SK-N-SH (cell line): Measurements from ENCODE around the gene SSNA1. TPM values are rescaled to one million over a fixed set of nuclear protein-coding genes. Genes with fewer than 3 reads are reported as not detected.

Experiments
- CTCF ChIA-PET: fragments of 300-600, 350-600 bp; formaldehyde crosslinking; extraction: SDS; loops from one replicate; lab custom pipeline; 2021; lab: Yijun Ruan, JAX
- POLR2A ChIA-PET: fragments of 350-600 bp; sonication (Branson Sonifier 250); formaldehyde crosslinking; extraction: SDS; loops from one replicate; lab custom pipeline; 2020; ENCODE audit warnings: antibody characterized with exemption, inconsistent platforms; lab: Yijun Ruan, JAX
- DNase-seq: peaks from one replicate; pipeline ENCODE4 v3.0.0; 2012
- H2AFZ ChIP-seq: fragments of 200-600 bp; sonication (generic); 2 replicates; pipeline ENCODE4 v1.8.1; 2016; ENCODE audit warnings: antibody characterized with exemption, mild to moderate bottlenecking, low read depth
- H3F3A ChIP-seq: fragments of 200-600 bp; sonication (generic); replicated peaks from 2 replicates; pipeline ENCODE3; 2016; ENCODE audit warnings: antibody characterized with exemption, mild to moderate bottlenecking; ENCODE audit not compliant: insufficient read depth
- H3K27ac ChIP-seq, 2 experiments: fragments of 200-500 bp in 1 of 2; fragments of 200-600 bp in 1 of 2; sonication (Bioruptor generic) in 1 of 2; sonication (generic), shearing (Covaris generic) in 1 of 2; 2 replicates each; pipeline versions ENCODE4 v1.5.1 to v1.6.1; 2014 to 2016; ENCODE audit warnings: low read depth in 2 of 2, inconsistent platforms in 1 of 2, low read length in 1 of 2, mild to moderate bottlenecking in 1 of 2, mixed read lengths in 1 of 2
- H3K27me3 ChIP-seq: fragments of 200-600 bp; sonication (generic), shearing (Covaris generic); 2 replicates; pipeline ENCODE4 v1.6.1; 2016; ENCODE audit warnings: mixed run types; ENCODE audit not compliant: insufficient read depth
- H3K36me3 ChIP-seq, 2 experiments: fragments of 200-500 bp in 1 of 2; fragments of 200-600 bp in 1 of 2; sonication (Bioruptor generic) in 1 of 2; sonication (generic) in 1 of 2; replicated peaks in 1 of 2; 2 replicates each; pipeline versions ENCODE3 to v1.5.1; 2014 to 2016; ENCODE audit warnings: low read length in 1 of 2, mild to moderate bottlenecking in 1 of 2; ENCODE audit not compliant: insufficient read depth in 2 of 2, control insufficient read depth in 1 of 2
- H3K4me1 ChIP-seq, 2 experiments: fragments of 200-500 bp in 1 of 2; fragments of 200-600 bp in 1 of 2; sonication (Bioruptor generic) in 1 of 2; sonication (generic), shearing (Covaris generic) in 1 of 2; 2 replicates each; pipeline versions ENCODE4 v1.5.1 to v1.6.1; 2014 to 2016; ENCODE audit warnings: low read depth in 1 of 2, low read length in 1 of 2, mixed run types in 1 of 2; ENCODE audit not compliant: insufficient read depth in 2 of 2, control insufficient read depth in 1 of 2
- H3K4me2 ChIP-seq: fragments of 200-600 bp; sonication (generic), shearing (Covaris generic); 2 replicates; pipeline ENCODE4 v1.6.1; 2017; ENCODE audit warnings: mixed run types
- H3K4me3 ChIP-seq, 2 experiments: fragments of 200-500 bp in 1 of 2; fragments of 200-600 bp in 1 of 2; sonication (Bioruptor generic) in 1 of 2; sonication (generic), shearing (Covaris generic) in 1 of 2; 2 replicates each; pipeline versions ENCODE4 v1.5.1 to v1.8.1; 2014 to 2016; ENCODE audit warnings: low read depth in 2 of 2, inconsistent platforms in 1 of 2, low read length in 1 of 2, mild to moderate bottlenecking in 1 of 2, mixed read lengths in 1 of 2, moderate library complexity in 1 of 2
- H3K79me2 ChIP-seq: fragments of 200-600 bp; sonication (generic); 2 replicates; pipeline ENCODE4 v1.8.1; 2017; ENCODE audit warnings: mild to moderate bottlenecking; ENCODE audit not compliant: insufficient read depth
- H3K9ac ChIP-seq: fragments of 200-600 bp; sonication (generic); 2 replicates; pipeline ENCODE4 v1.6.1; 2017; ENCODE audit warnings: mixed run types
- H3K9me2 ChIP-seq: fragments of 200-600 bp; sonication (generic); 2 replicates; pipeline ENCODE4 v1.6.1; 2017; ENCODE audit warnings: mixed run types
- H3K9me3 ChIP-seq: fragments of 200-600 bp; sonication (generic); 2 replicates; pipeline ENCODE4 v1.6.1; 2017; ENCODE audit warnings: mixed run types, mild to moderate bottlenecking, moderate library complexity
- H4K20me1 ChIP-seq: fragments of 200-600 bp; sonication (generic); 2 replicates; pipeline ENCODE4 v1.6.1; 2017; ENCODE audit warnings: mild to moderate bottlenecking, mixed run types; ENCODE audit not compliant: insufficient read depth
- CHD2 ChIP-seq: fragments of 150-350 bp; IDR thresholded peaks from 2 replicates; pipeline ENCODE4 v1.6.1; 2018; ENCODE audit warnings: low read length; ENCODE audit not compliant: partially characterized antibody
- ELF1 ChIP-seq: IDR thresholded peaks from 2 replicates; pipeline ENCODE4 v1.4.0; 2012
- EP300 ChIP-seq, 2 experiments: IDR thresholded peaks; 2 replicates each; pipeline versions ENCODE4 v1.4.0 to v1.6.1; 2012; ENCODE audit warnings: borderline replicate concordance in 1 of 2, low read depth in 1 of 2, low read length in 1 of 2
- EZH2phosphoT487 ChIP-seq: fragments of 200-600 bp; sonication (generic); IDR thresholded peaks from 2 replicates; pipeline ENCODE4 v1.6.1; 2017; ENCODE audit warnings: low read depth, mixed run types, mild to moderate bottlenecking, antibody characterized with exemption, moderate library complexity, borderline replicate concordance
- GABPA ChIP-seq: IDR thresholded peaks from 2 replicates; pipeline ENCODE4 v1.4.0; 2012; ENCODE audit warnings: low read depth, mild to moderate bottlenecking
- JUND ChIP-seq: IDR thresholded peaks from 2 replicates; pipeline ENCODE4 v1.4.0; 2012
- MXI1 ChIP-seq: IDR thresholded peaks from 2 replicates; pipeline ENCODE4 v1.6.1; 2012; ENCODE audit warnings: mild to moderate bottlenecking, low read depth, low read length, improper control_type of control experiment
- NFIC ChIP-seq: IDR thresholded peaks from 2 replicates; pipeline ENCODE4 v1.4.0; 2012; ENCODE audit warnings: borderline replicate concordance
- NRF1 ChIP-seq: IDR thresholded peaks from 2 replicates; pipeline ENCODE4 v1.6.1; 2012; ENCODE audit warnings: low read depth, mild to moderate bottlenecking, low read length
- RCOR1 ChIP-seq: fragments of 150-350 bp; IDR thresholded peaks from 2 replicates; pipeline ENCODE4 v1.6.1; 2017; ENCODE audit warnings: antibody characterized with exemption, low read length
- RFX5 ChIP-seq: IDR thresholded peaks from 2 replicates; pipeline ENCODE4 v1.6.1; 2012; ENCODE audit warnings: mild to moderate bottlenecking, improper control_type of control experiment, low read length
- RXRA ChIP-seq: IDR thresholded peaks from 2 replicates; pipeline ENCODE4 v1.4.0; 2012; ENCODE audit warnings: low read depth, mild to moderate bottlenecking, borderline replicate concordance
- TCF12 ChIP-seq: IDR thresholded peaks from 2 replicates; pipeline ENCODE4 v1.4.0; 2012
- TEAD4 ChIP-seq: IDR thresholded peaks from 2 replicates; pipeline ENCODE4 v1.4.0; 2012; ENCODE audit warnings: mild to moderate bottlenecking, borderline replicate concordance; ENCODE audit not compliant: insufficient read depth
- WGBS: methylation state at CpG from one replicate; pipeline ENCODE4 v1.1.6; 2017; ENCODE audit warnings: low lambda C conversion rate; 5-methylcytosine and 5-hydroxymethylcytosine counted together
- polyA plus RNA-seq, 3 experiments: library from polyadenylated mRNA; depleted of rRNA; stranded (reverse); fragments of >200 nt; gene quantifications; 2 replicates each; pipeline ENCODE4 v1.2.3, GENCODE V29; 2012
- TF ChIP-seq, protein P1 (sequence below): IDR thresholded peaks from 2 replicates; pipeline ENCODE4 v1.4.0; 2012; ENCODE audit warnings: low read depth, borderline replicate concordance
- TF ChIP-seq, protein P2 (sequence below): fragments of 150-350 bp; IDR thresholded peaks from 2 replicates; pipeline ENCODE4 v1.6.1; 2016; ENCODE audit warnings: mild to moderate bottlenecking, low read depth, low read length
- TF ChIP-seq, protein P3 (sequence below): IDR thresholded peaks from 2 replicates; pipeline ENCODE4; 2012
- TF ChIP-seq, protein P4 (sequence below): IDR thresholded peaks from 2 replicates; pipeline ENCODE4 v1.4.0; 2012; ENCODE audit warnings: low read depth
- TF ChIP-seq, protein P5 (sequence below): fragments of 150-350 bp; IDR thresholded peaks from 2 replicates; pipeline ENCODE4 v1.6.1; 2017; ENCODE audit warnings: antibody characterized with exemption, low read length, low read depth, borderline replicate concordance

The SSNA1 gene
- polyA plus RNA-seq, 1 of the 3 experiments (the other 2 are of a cell fraction): 124 TPM

- H3K9me3 ChIP-seq: no peaks in the 10 kb centered on the region
- ChIA-PET CTCF (interaction anchor here (0.5 to 7.7 kb wide), 12 partner anchors 10 to 1134 kb away, joined by 3 to 95 read pairs (median 6); partner anchors contain the start of genes ANAPC2, DPP7, SAPCD2 and SSNA1), POLR2A (no interaction called here)
- no peak for DNase-seq
- no peak overlapping the region for H3K4me2 ChIP-seq
- H3K4me3 ChIP-seq: no peak overlapping the region
- H4K20me1 ChIP-seq: no peaks in the 10 kb centered on the region
- no peaks in the 10 kb centered on the region for H3K27me3 ChIP-seq
- TF ChIP-seq JUND: no peak
- no peak for TF ChIP-seq RCOR1
- TF ChIP-seq TEAD4: no peak
- TF ChIP-seq EP300 (IDR thresholded peaks at IDR 0.05; ENCODE audit: borderline replicate concordance in 1 of 2, low read depth in 1 of 2, low read length in 1 of 2): no peak
- no peak for TF ChIP-seq NRF1
- no peak for TF ChIP-seq EZH2phosphoT487
- TF ChIP-seq, protein P1, sequence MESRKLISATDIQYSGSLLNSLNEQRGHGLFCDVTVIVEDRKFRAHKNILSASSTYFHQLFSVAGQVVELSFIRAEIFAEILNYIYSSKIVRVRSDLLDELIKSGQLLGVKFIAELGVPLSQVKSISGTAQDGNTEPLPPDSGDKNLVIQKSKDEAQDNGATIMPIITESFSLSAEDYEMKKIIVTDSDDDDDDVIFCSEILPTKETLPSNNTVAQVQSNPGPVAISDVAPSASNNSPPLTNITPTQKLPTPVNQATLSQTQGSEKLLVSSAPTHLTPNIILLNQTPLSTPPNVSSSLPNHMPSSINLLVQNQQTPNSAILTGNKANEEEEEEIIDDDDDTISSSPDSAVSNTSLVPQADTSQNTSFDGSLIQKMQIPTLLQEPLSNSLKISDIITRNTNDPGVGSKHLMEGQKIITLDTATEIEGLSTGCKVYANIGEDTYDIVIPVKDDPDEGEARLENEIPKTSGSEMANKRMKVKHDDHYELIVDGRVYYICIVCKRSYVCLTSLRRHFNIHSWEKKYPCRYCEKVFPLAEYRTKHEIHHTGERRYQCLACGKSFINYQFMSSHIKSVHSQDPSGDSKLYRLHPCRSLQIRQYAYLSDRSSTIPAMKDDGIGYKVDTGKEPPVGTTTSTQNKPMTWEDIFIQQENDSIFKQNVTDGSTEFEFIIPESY: no peak
- TF ChIP-seq NFIC: no peak
- TF ChIP-seq TCF12: no peak
- TF ChIP-seq MXI1: no peak
- TF ChIP-seq GABPA: no peak
- no peak for TF ChIP-seq CHD2
- TF ChIP-seq RFX5: no peak
- no peak for TF ChIP-seq RXRA
- TF ChIP-seq, protein P2, sequence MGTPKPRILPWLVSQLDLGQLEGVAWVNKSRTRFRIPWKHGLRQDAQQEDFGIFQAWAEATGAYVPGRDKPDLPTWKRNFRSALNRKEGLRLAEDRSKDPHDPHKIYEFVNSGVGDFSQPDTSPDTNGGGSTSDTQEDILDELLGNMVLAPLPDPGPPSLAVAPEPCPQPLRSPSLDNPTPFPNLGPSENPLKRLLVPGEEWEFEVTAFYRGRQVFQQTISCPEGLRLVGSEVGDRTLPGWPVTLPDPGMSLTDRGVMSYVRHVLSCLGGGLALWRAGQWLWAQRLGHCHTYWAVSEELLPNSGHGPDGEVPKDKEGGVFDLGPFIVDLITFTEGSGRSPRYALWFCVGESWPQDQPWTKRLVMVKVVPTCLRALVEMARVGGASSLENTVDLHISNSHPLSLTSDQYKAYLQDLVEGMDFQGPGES: no peak
- TF ChIP-seq, protein P3, sequence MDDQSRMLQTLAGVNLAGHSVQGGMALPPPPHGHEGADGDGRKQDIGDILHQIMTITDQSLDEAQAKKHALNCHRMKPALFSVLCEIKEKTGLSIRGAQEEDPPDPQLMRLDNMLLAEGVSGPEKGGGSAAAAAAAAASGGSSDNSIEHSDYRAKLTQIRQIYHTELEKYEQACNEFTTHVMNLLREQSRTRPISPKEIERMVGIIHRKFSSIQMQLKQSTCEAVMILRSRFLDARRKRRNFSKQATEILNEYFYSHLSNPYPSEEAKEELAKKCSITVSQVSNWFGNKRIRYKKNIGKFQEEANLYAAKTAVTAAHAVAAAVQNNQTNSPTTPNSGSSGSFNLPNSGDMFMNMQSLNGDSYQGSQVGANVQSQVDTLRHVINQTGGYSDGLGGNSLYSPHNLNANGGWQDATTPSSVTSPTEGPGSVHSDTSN: no peak
- TF ChIP-seq, protein P4, sequence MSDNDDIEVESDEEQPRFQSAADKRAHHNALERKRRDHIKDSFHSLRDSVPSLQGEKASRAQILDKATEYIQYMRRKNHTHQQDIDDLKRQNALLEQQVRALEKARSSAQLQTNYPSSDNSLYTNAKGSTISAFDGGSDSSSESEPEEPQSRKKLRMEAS: no peak
- TF ChIP-seq ELF1: no peak
- TF ChIP-seq, protein P5, sequence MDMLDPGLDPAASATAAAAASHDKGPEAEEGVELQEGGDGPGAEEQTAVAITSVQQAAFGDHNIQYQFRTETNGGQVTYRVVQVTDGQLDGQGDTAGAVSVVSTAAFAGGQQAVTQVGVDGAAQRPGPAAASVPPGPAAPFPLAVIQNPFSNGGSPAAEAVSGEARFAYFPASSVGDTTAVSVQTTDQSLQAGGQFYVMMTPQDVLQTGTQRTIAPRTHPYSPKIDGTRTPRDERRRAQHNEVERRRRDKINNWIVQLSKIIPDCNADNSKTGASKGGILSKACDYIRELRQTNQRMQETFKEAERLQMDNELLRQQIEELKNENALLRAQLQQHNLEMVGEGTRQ: no peak
- no peak overlapping the region for H3K9ac ChIP-seq
- H3K79me2 ChIP-seq: no peaks in the 10 kb centered on the region
- H3K36me3 ChIP-seq: no peaks in the 10 kb centered on the region
- no peaks in the 10 kb centered on the region for H3K9me2 ChIP-seq
- WGBS: 100% methylated on average over 1 of the region's 21 CpGs
- H3K4me1 ChIP-seq: peaks cover 0 to 54% of the 10 kb centered on the region in 2 experiments; a peak in 1 of 4 replicates
- no peak overlapping the region; a peak in 1 of 4 replicates for H3K27ac ChIP-seq
- H2AFZ ChIP-seq: no peak overlapping the region
- H3F3A ChIP-seq: peaks cover 16% of the 10 kb centered on the region
Measured at GRCh38 chr9:137225699-137226331, 37.3 kb downstream of the SSNA1 start.
